ENCODE data around the gene PRKCQ.

- TF ChIP-seq CTCF (conservative IDR thresholded peaks at IDR 0.05) (no peak), EZH2 (IDR thresholded peaks at IDR 0.05; ENCODE audit: low read depth) (no peak)
Measured at GRCh38 chr10:6511347-6511746, 68.7 kb downstream of the PRKCQ start.
